Testis (tissue), 2 donors: ENCODE results near the gene NLRC5.

Source experiments
- POLR2A ChIP-seq: fragments of 450-650 bp; IDR thresholded peaks from one replicate; pipeline ENCODE4 v1.6.1; 2017; ENCODE audit warnings: antibody characterized with exemption, mild to moderate bottlenecking, moderate library complexity
- TF ChIP-seq, protein P1 (sequence below), 3 experiments: fragments of 450-650 bp in 2 of 3; fragments of 200-600 bp in 1 of 3; sonication (generic) in 1 of 3; IDR thresholded peaks; one replicate each; pipeline ENCODE4 v1.5.1; 2016 to 2019; ENCODE audit warnings: antibody characterized with exemption in 3 of 3, mild to moderate bottlenecking in 2 of 3, moderate library complexity in 1 of 3

DNA sequence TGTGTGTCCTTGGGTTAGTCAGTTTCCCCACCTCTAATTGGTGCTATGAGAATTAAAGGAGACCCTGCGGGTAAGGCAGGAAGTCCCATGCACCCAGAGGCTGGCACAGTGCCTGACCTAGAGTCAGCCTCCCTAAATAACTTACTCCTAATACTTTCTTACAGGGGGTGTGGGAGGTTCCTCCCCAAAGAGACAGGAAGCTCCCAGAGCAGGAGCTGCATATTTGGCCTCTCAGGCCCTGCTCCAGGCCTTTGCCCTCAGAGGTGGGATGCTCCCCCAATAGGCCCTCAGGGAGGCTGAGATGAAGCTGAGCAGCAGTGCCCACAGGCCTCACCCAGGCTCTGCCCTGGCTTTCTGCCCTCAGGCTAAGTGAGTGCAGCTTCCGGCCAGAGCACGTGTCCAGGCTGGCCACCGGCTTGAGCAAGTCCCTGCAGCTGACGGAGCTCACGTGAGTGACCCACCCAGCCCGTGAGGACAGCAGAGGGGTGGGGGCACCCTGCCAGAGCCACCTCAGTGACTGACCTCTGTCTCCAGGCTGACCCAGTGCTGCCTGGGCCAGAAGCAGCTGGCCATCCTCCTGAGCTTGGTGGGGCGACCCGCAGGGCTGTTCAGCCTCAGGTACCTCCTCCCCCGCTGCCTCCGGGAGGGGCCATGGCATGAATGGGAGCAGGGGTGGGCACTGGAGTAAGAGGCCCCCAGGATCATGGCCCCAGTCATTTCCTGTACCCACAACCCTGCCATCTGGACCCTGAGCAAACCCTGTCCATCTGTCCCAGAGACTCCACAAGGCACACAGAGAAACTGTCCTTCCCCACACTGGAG, 71.9 kb downstream of the NLRC5 start:
- TF ChIP-seq, protein P1, sequence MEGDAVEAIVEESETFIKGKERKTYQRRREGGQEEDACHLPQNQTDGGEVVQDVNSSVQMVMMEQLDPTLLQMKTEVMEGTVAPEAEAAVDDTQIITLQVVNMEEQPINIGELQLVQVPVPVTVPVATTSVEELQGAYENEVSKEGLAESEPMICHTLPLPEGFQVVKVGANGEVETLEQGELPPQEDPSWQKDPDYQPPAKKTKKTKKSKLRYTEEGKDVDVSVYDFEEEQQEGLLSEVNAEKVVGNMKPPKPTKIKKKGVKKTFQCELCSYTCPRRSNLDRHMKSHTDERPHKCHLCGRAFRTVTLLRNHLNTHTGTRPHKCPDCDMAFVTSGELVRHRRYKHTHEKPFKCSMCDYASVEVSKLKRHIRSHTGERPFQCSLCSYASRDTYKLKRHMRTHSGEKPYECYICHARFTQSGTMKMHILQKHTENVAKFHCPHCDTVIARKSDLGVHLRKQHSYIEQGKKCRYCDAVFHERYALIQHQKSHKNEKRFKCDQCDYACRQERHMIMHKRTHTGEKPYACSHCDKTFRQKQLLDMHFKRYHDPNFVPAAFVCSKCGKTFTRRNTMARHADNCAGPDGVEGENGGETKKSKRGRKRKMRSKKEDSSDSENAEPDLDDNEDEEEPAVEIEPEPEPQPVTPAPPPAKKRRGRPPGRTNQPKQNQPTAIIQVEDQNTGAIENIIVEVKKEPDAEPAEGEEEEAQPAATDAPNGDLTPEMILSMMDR (IDR thresholded peaks at IDR 0.05) = no peak
- no peak for TF ChIP-seq POLR2A
